ENCODE results near the gene VPS72. TPM values are rescaled to one million over a fixed set of nuclear protein-coding genes. Genes with fewer than 3 reads are reported as not detected.

VPS72 gene
- polyA plus RNA-seq, 1 of the 3 experiments (the other 2 are of a cell fraction), result 80.2 TPM

DNA sequence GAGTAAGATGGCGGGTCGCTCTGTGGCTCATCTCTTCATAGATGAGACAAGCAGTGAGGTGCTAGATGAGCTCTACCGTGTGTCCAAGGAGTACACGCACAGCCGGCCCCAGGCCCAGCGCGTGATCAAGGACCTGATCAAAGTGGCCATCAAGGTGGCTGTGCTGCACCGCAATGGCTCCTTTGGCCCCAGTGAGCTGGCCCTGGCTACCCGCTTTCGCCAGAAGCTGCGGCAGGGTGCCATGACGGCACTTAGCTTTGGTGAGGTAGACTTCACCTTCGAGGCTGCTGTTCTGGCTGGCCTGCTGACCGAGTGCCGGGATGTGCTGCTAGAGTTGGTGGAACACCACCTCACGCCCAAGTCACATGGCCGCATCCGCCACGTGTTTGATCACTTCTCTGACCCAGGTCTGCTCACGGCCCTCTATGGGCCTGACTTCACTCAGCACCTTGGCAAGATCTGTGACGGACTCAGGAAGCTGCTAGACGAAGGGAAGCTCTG lies 31.2 kb downstream of the VPS72 start:
- Histone ChIP-seq H3F3A (replicated peaks; ENCODE audit: insufficient read depth) (peaks cover 5% of the 10 kb centered on the region), H3K4me2 (no peak overlapping the region), H3K36me3 (replicated peaks in 1 of 2; ENCODE audit: control insufficient read depth in 1 of 2, insufficient read depth in 2 of 2, low read length in 1 of 2) (peaks cover 9 to 40% of the 10 kb centered on the region in 2 experiments), H3K9ac (no peak overlapping the region), H3K79me2 (ENCODE audit: insufficient read depth) (peaks cover 2% of the 10 kb centered on the region; the same call in 1 of the 2 replicates), H3K4me3 (ENCODE audit: low read depth in 2 of 2, low read length in 1 of 2) (no peak overlapping the region), H3K27me3 (ENCODE audit: insufficient read depth) (no peaks in the 10 kb centered on the region), H3K9me3 (no peaks in the 10 kb centered on the region), H4K20me1 (ENCODE audit: insufficient read depth) (no peaks in the 10 kb centered on the region), H2AFZ (ENCODE audit: low read depth) (no peak overlapping the region), H3K27ac (ENCODE audit: low read depth in 2 of 2, low read length in 1 of 2) (no peak overlapping the region), H3K9me2 (no peaks in the 10 kb centered on the region), H3K4me1 (ENCODE audit: control insufficient read depth in 1 of 2, insufficient read depth in 2 of 2, low read depth in 1 of 2, low read length in 1 of 2) (no peaks in the 10 kb centered on the region)
- POLR2A ChIA-PET, result no interaction called here
- DNase-seq, result no peak
- WGBS (ENCODE audit: low lambda C conversion rate), result 93% methylated on average over 20 of the region's 22 CpGs
- CTCF ChIA-PET, result interaction anchor here (1.2 to 6.6 kb wide), 2 partner anchors 59 to 163 kb away, joined by 3 to 113 read pairs; no protein-coding TSS in a partner anchor
- no peak for TF ChIP-seq ELF1 (IDR thresholded peaks at IDR 0.05)
- no peak for TF ChIP-seq RFX5 (IDR thresholded peaks at IDR 0.05; ENCODE audit: low read length)
- no peak for TF ChIP-seq RXRA (IDR thresholded peaks at IDR 0.05; ENCODE audit: borderline replicate concordance, low read depth)
- TF ChIP-seq POLR2AphosphoS5 (IDR thresholded peaks at IDR 0.05; ENCODE audit: low read depth, low read length), result no peak
- no peak for TF ChIP-seq GABPA (IDR thresholded peaks at IDR 0.05; ENCODE audit: low read depth)
- no peak for TF ChIP-seq MEF2A (IDR thresholded peaks at IDR 0.05; ENCODE audit: borderline replicate concordance, low read depth)
- TF ChIP-seq FOXJ3 (CRISPR knock-in tag; IDR thresholded peaks at IDR 0.05), result no peak
- TF ChIP-seq FOSL2 (IDR thresholded peaks at IDR 0.05; ENCODE audit: borderline replicate concordance, low read depth), result no peak
- TF ChIP-seq SMC3 (IDR thresholded peaks at IDR 0.05; ENCODE audit: low read depth, low read length), result no peak

DNA sequence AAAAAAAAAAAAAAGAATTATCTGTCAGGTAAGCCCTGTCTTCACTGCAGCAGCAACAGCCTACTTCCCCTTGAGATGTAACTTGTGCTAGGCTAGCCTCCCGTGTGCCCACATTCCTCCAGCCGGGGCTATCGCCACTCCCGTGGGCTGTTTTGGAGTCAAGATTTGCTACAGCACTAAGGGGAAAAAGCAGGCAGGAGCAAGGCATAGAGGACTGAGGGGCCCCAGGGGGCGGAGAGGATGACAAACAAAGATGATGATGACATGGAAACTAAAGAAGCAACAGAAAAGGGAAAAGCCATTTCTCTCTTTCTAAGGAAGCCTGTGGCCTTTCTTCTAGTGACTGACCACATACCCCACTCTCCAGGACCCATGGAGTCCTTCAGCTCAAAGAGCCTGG lies 31.7 kb downstream of the VPS72 start:
- no peaks in the 10 kb centered on the region for H3K27me3 ChIP-seq (ENCODE audit: insufficient read depth)
- 93% methylated on average over 5 of the region's 5 CpGs for WGBS (ENCODE audit: low lambda C conversion rate)
- H4K20me1 ChIP-seq (ENCODE audit: insufficient read depth), result no peaks in the 10 kb centered on the region
- no peak for DNase-seq
- no peak overlapping the region for H3K4me3 ChIP-seq (ENCODE audit: low read depth in 2 of 2, low read length in 1 of 2)
- H3K36me3 ChIP-seq (replicated peaks in 1 of 2; ENCODE audit: control insufficient read depth in 1 of 2, insufficient read depth in 2 of 2, low read length in 1 of 2), result peaks cover 9 to 40% of the 10 kb centered on the region in 2 experiments
- H3K4me1 ChIP-seq (ENCODE audit: control insufficient read depth in 1 of 2, insufficient read depth in 2 of 2, low read depth in 1 of 2, low read length in 1 of 2), result no peaks in the 10 kb centered on the region
- H3K9ac ChIP-seq, result no peak overlapping the region
- POLR2A ChIA-PET, result no interaction called here
- H3K27ac ChIP-seq (ENCODE audit: low read depth in 2 of 2, low read length in 1 of 2), result no peak overlapping the region
- H3F3A ChIP-seq (replicated peaks; ENCODE audit: insufficient read depth), result peaks cover 5% of the 10 kb centered on the region
- TF ChIP-seq YY1 (IDR thresholded peaks at IDR 0.05; ENCODE audit: low read depth) (no peak), RAD21 (IDR thresholded peaks at IDR 0.05; ENCODE audit: low read length) (no peak), NRF1 (IDR thresholded peaks at IDR 0.05; ENCODE audit: low read depth, low read length) (no peak), GABPA (IDR thresholded peaks at IDR 0.05; ENCODE audit: low read depth) (no peak), EP300 (IDR thresholded peaks at IDR 0.05; ENCODE audit: borderline replicate concordance in 1 of 2, low read depth in 1 of 2, low read length in 1 of 2) (no peak), NFIC (IDR thresholded peaks at IDR 0.05; ENCODE audit: borderline replicate concordance) (no peak), TCF12 (IDR thresholded peaks at IDR 0.05) (no peak), GATA2 (CRISPR knock-in tag; IDR thresholded peaks at IDR 0.05) (no peak), EZH2phosphoT487 (IDR thresholded peaks at IDR 0.05; ENCODE audit: borderline replicate concordance, low read depth) (no peak), REST (IDR thresholded peaks at IDR 0.05; ENCODE audit: low read depth, low read length) (no peak), TEAD4 (IDR thresholded peaks at IDR 0.05; ENCODE audit: borderline replicate concordance, insufficient read depth) (no peak), MEF2A (IDR thresholded peaks at IDR 0.05; ENCODE audit: borderline replicate concordance, low read depth) (no peak)
- TF ChIP-seq, protein P1, sequence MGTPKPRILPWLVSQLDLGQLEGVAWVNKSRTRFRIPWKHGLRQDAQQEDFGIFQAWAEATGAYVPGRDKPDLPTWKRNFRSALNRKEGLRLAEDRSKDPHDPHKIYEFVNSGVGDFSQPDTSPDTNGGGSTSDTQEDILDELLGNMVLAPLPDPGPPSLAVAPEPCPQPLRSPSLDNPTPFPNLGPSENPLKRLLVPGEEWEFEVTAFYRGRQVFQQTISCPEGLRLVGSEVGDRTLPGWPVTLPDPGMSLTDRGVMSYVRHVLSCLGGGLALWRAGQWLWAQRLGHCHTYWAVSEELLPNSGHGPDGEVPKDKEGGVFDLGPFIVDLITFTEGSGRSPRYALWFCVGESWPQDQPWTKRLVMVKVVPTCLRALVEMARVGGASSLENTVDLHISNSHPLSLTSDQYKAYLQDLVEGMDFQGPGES (IDR thresholded peaks at IDR 0.05; ENCODE audit: low read depth, low read length), result no peak
- no peaks in the 10 kb centered on the region for H3K79me2 ChIP-seq (ENCODE audit: insufficient read depth)
- no peak overlapping the region for H2AFZ ChIP-seq (ENCODE audit: low read depth)
- H3K9me2 ChIP-seq, result no peaks in the 10 kb centered on the region
- H3K4me2 ChIP-seq, result no peak overlapping the region
- H3K9me3 ChIP-seq, result no peaks in the 10 kb centered on the region
- CTCF ChIA-PET, result interaction anchor here (1.2 to 6.6 kb wide), 4 partner anchors 14 to 162 kb away, joined by 3 to 113 read pairs (median 30); partner anchors contain the start of gene SEMA6C

All from SK-N-SH (cell line).